SK-N-SH (cell line): Measurements from ENCODE around the gene PLA2G4C. TPM values are rescaled to one million over a fixed set of nuclear protein-coding genes. Genes with fewer than 3 reads are reported as not detected.

Source experiments
- CTCF ChIA-PET: fragments of 300-600, 350-600 bp; formaldehyde crosslinking; extraction: SDS; loops from one replicate; lab custom pipeline; 2021; lab: Yijun Ruan, JAX
- POLR2A ChIA-PET: fragments of 350-600 bp; sonication (Branson Sonifier 250); formaldehyde crosslinking; extraction: SDS; loops from one replicate; lab custom pipeline; 2020; ENCODE audit warnings: antibody characterized with exemption, inconsistent platforms; lab: Yijun Ruan, JAX
- DNase-seq: peaks from one replicate; pipeline ENCODE4 v3.0.0; 2012
- H2AFZ ChIP-seq: fragments of 200-600 bp; sonication (generic); 2 replicates; pipeline ENCODE4 v1.8.1; 2016; ENCODE audit warnings: antibody characterized with exemption, mild to moderate bottlenecking, low read depth
- H3F3A ChIP-seq: fragments of 200-600 bp; sonication (generic); replicated peaks from 2 replicates; pipeline ENCODE3; 2016; ENCODE audit warnings: antibody characterized with exemption, mild to moderate bottlenecking; ENCODE audit not compliant: insufficient read depth
- H3K27ac ChIP-seq, 2 experiments: fragments of 200-500 bp in 1 of 2; fragments of 200-600 bp in 1 of 2; sonication (Bioruptor generic) in 1 of 2; sonication (generic), shearing (Covaris generic) in 1 of 2; 2 replicates each; pipeline versions ENCODE4 v1.5.1 to v1.6.1; 2014 to 2016; ENCODE audit warnings: low read depth in 2 of 2, inconsistent platforms in 1 of 2, low read length in 1 of 2, mild to moderate bottlenecking in 1 of 2, mixed read lengths in 1 of 2
- H3K27me3 ChIP-seq: fragments of 200-600 bp; sonication (generic), shearing (Covaris generic); 2 replicates; pipeline ENCODE4 v1.6.1; 2016; ENCODE audit warnings: mixed run types; ENCODE audit not compliant: insufficient read depth
- H3K36me3 ChIP-seq, 2 experiments: fragments of 200-500 bp in 1 of 2; fragments of 200-600 bp in 1 of 2; sonication (Bioruptor generic) in 1 of 2; sonication (generic) in 1 of 2; replicated peaks in 1 of 2; 2 replicates each; pipeline versions ENCODE3 to v1.5.1; 2014 to 2016; ENCODE audit warnings: low read length in 1 of 2, mild to moderate bottlenecking in 1 of 2; ENCODE audit not compliant: insufficient read depth in 2 of 2, control insufficient read depth in 1 of 2
- H3K4me1 ChIP-seq, 2 experiments: fragments of 200-500 bp in 1 of 2; fragments of 200-600 bp in 1 of 2; sonication (Bioruptor generic) in 1 of 2; sonication (generic), shearing (Covaris generic) in 1 of 2; 2 replicates each; pipeline versions ENCODE4 v1.5.1 to v1.6.1; 2014 to 2016; ENCODE audit warnings: low read depth in 1 of 2, low read length in 1 of 2, mixed run types in 1 of 2; ENCODE audit not compliant: insufficient read depth in 2 of 2, control insufficient read depth in 1 of 2
- H3K4me2 ChIP-seq: fragments of 200-600 bp; sonication (generic), shearing (Covaris generic); 2 replicates; pipeline ENCODE4 v1.6.1; 2017; ENCODE audit warnings: mixed run types
- H3K4me3 ChIP-seq, 2 experiments: fragments of 200-500 bp in 1 of 2; fragments of 200-600 bp in 1 of 2; sonication (Bioruptor generic) in 1 of 2; sonication (generic), shearing (Covaris generic) in 1 of 2; 2 replicates each; pipeline versions ENCODE4 v1.5.1 to v1.8.1; 2014 to 2016; ENCODE audit warnings: low read depth in 2 of 2, inconsistent platforms in 1 of 2, low read length in 1 of 2, mild to moderate bottlenecking in 1 of 2, mixed read lengths in 1 of 2, moderate library complexity in 1 of 2
- H3K79me2 ChIP-seq: fragments of 200-600 bp; sonication (generic); 2 replicates; pipeline ENCODE4 v1.8.1; 2017; ENCODE audit warnings: mild to moderate bottlenecking; ENCODE audit not compliant: insufficient read depth
- H3K9ac ChIP-seq: fragments of 200-600 bp; sonication (generic); 2 replicates; pipeline ENCODE4 v1.6.1; 2017; ENCODE audit warnings: mixed run types
- H3K9me2 ChIP-seq: fragments of 200-600 bp; sonication (generic); 2 replicates; pipeline ENCODE4 v1.6.1; 2017; ENCODE audit warnings: mixed run types
- H3K9me3 ChIP-seq: fragments of 200-600 bp; sonication (generic); 2 replicates; pipeline ENCODE4 v1.6.1; 2017; ENCODE audit warnings: mixed run types, mild to moderate bottlenecking, moderate library complexity
- H4K20me1 ChIP-seq: fragments of 200-600 bp; sonication (generic); 2 replicates; pipeline ENCODE4 v1.6.1; 2017; ENCODE audit warnings: mild to moderate bottlenecking, mixed run types; ENCODE audit not compliant: insufficient read depth
- CTCF ChIP-seq: fragments of 200-600 bp; sonication (generic); IDR thresholded peaks from 2 replicates; pipeline ENCODE4 v1.6.1; 2017; ENCODE audit warnings: antibody characterized with exemption, mild to moderate bottlenecking, moderate library complexity
- EP300 ChIP-seq, 2 experiments: IDR thresholded peaks; 2 replicates each; pipeline versions ENCODE4 v1.4.0 to v1.6.1; 2012; ENCODE audit warnings: borderline replicate concordance in 1 of 2, low read depth in 1 of 2, low read length in 1 of 2
- EZH2phosphoT487 ChIP-seq: fragments of 200-600 bp; sonication (generic); IDR thresholded peaks from 2 replicates; pipeline ENCODE4 v1.6.1; 2017; ENCODE audit warnings: low read depth, mixed run types, mild to moderate bottlenecking, antibody characterized with exemption, moderate library complexity, borderline replicate concordance
- FOXJ3 ChIP-seq: sonication (generic); formaldehyde crosslinking; IDR thresholded peaks from 2 replicates; pipeline ENCODE4 v1.5.1; 2020; ENCODE audit warnings: mild to moderate bottlenecking, missing genetic modification reagents
- GABPA ChIP-seq: IDR thresholded peaks from 2 replicates; pipeline ENCODE4 v1.4.0; 2012; ENCODE audit warnings: low read depth, mild to moderate bottlenecking
- JUND ChIP-seq: IDR thresholded peaks from 2 replicates; pipeline ENCODE4 v1.4.0; 2012
- MXI1 ChIP-seq: IDR thresholded peaks from 2 replicates; pipeline ENCODE4 v1.6.1; 2012; ENCODE audit warnings: mild to moderate bottlenecking, low read depth, low read length, improper control_type of control experiment
- POLR2AphosphoS5 ChIP-seq: IDR thresholded peaks from 2 replicates; pipeline ENCODE4 v1.6.1; 2012; ENCODE audit warnings: low read depth, low read length
- RAD21 ChIP-seq: IDR thresholded peaks from 2 replicates; pipeline ENCODE4 v1.6.1; 2012; ENCODE audit warnings: mild to moderate bottlenecking, low read length
- RCOR1 ChIP-seq: fragments of 150-350 bp; IDR thresholded peaks from 2 replicates; pipeline ENCODE4 v1.6.1; 2017; ENCODE audit warnings: antibody characterized with exemption, low read length
- RFX5 ChIP-seq: IDR thresholded peaks from 2 replicates; pipeline ENCODE4 v1.6.1; 2012; ENCODE audit warnings: mild to moderate bottlenecking, improper control_type of control experiment, low read length
- RXRA ChIP-seq: IDR thresholded peaks from 2 replicates; pipeline ENCODE4 v1.4.0; 2012; ENCODE audit warnings: low read depth, mild to moderate bottlenecking, borderline replicate concordance
- SMC3 ChIP-seq: IDR thresholded peaks from 2 replicates; pipeline ENCODE4 v1.6.1; 2012; ENCODE audit warnings: low read depth, low read length, improper control_type of control experiment
- USF2 ChIP-seq: fragments of 150-350 bp; IDR thresholded peaks from 2 replicates; pipeline ENCODE4 v1.6.1; 2017; ENCODE audit warnings: antibody characterized with exemption, low read length, low read depth, borderline replicate concordance
- WGBS: methylation state at CpG from one replicate; pipeline ENCODE4 v1.1.6; 2017; ENCODE audit warnings: low lambda C conversion rate; 5-methylcytosine and 5-hydroxymethylcytosine counted together
- polyA plus RNA-seq, 3 experiments: library from polyadenylated mRNA; depleted of rRNA; stranded (reverse); fragments of >200 nt; gene quantifications; 2 replicates each; pipeline ENCODE4 v1.2.3, GENCODE V29; 2012
- TF ChIP-seq, protein P1 (sequence below): fragments of 150-350 bp; IDR thresholded peaks from 2 replicates; pipeline ENCODE4 v1.6.1; 2016; ENCODE audit warnings: mild to moderate bottlenecking, low read depth, low read length
- TF ChIP-seq, protein P2 (sequence below): IDR thresholded peaks from 2 replicates; pipeline ENCODE4 v1.4.0; 2012; ENCODE audit warnings: low read depth, borderline replicate concordance

Gene PLA2G4C
- polyA plus RNA-seq, 1 of the 3 experiments (the other 2 are of a cell fraction) = 6.1 TPM

- 100% methylated on average over 1 of the region's 4 CpGs for WGBS
- H3K4me1 ChIP-seq = peaks cover 0 to 2% of the 10 kb centered on the region in 2 experiments; a peak in 1 of 4 replicates
- no peaks in the 10 kb centered on the region for H3K27me3 ChIP-seq
- no peaks in the 10 kb centered on the region for H3K9me3 ChIP-seq
- ChIA-PET CTCF (interaction anchor here (1.8 to 3.2 kb wide), 2 partner anchors 29 to 31 kb away, joined by 4 to 12 read pairs; no protein-coding TSS in a partner anchor), POLR2A (no interaction called here)
- H3K4me3 ChIP-seq = no peak overlapping the region
- H4K20me1 ChIP-seq = no peaks in the 10 kb centered on the region
- no peaks in the 10 kb centered on the region for H3K9me2 ChIP-seq
- H3K9ac ChIP-seq = no peak overlapping the region
- H3K27ac ChIP-seq = no peak overlapping the region
- TF ChIP-seq GABPA (no peak), EZH2phosphoT487 (no peak), FOXJ3 (no peak), JUND (no peak), EP300 (IDR thresholded peaks at IDR 0.05; ENCODE audit: borderline replicate concordance in 1 of 2, low read depth in 1 of 2, low read length in 1 of 2) (no peak), RFX5 (no peak), RXRA (no peak), MXI1 (no peak), SMC3 (no peak), POLR2AphosphoS5 (no peak), USF2 (no peak), RAD21 (no peak), CTCF (no peak), RCOR1 (no peak)
- TF ChIP-seq, protein P1, sequence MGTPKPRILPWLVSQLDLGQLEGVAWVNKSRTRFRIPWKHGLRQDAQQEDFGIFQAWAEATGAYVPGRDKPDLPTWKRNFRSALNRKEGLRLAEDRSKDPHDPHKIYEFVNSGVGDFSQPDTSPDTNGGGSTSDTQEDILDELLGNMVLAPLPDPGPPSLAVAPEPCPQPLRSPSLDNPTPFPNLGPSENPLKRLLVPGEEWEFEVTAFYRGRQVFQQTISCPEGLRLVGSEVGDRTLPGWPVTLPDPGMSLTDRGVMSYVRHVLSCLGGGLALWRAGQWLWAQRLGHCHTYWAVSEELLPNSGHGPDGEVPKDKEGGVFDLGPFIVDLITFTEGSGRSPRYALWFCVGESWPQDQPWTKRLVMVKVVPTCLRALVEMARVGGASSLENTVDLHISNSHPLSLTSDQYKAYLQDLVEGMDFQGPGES = no peak
- TF ChIP-seq, protein P2, sequence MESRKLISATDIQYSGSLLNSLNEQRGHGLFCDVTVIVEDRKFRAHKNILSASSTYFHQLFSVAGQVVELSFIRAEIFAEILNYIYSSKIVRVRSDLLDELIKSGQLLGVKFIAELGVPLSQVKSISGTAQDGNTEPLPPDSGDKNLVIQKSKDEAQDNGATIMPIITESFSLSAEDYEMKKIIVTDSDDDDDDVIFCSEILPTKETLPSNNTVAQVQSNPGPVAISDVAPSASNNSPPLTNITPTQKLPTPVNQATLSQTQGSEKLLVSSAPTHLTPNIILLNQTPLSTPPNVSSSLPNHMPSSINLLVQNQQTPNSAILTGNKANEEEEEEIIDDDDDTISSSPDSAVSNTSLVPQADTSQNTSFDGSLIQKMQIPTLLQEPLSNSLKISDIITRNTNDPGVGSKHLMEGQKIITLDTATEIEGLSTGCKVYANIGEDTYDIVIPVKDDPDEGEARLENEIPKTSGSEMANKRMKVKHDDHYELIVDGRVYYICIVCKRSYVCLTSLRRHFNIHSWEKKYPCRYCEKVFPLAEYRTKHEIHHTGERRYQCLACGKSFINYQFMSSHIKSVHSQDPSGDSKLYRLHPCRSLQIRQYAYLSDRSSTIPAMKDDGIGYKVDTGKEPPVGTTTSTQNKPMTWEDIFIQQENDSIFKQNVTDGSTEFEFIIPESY = no peak
- H2AFZ ChIP-seq = no peak overlapping the region
- no peak overlapping the region for H3K4me2 ChIP-seq
- H3K79me2 ChIP-seq = no peaks in the 10 kb centered on the region
- no peaks in the 10 kb centered on the region for H3F3A ChIP-seq
- peaks cover 0 to 2% of the 10 kb centered on the region in 2 experiments for H3K36me3 ChIP-seq
- no peak for DNase-seq
These were observed 25.9 kb upstream of the PLA2G4C start for GRCh38 chr19:48136547-48136946.
